A172 (cell line): ENCODE results near the gene NME9. TPM values are rescaled to one million over a fixed set of nuclear protein-coding genes. Genes with fewer than 3 reads are reported as not detected.

ENCODE experiments used
- DNase-seq: peaks from one replicate; pipeline ENCODE4 v3.0.0-alpha.2; 2015; ENCODE audit warnings: low spot score
- total RNA-seq: library from RNA; depleted of rRNA; stranded (reverse); fragments of >200 nt; shearing (Covaris generic); gene quantifications from 2 replicates; pipeline ENCODE4 v1.2.3, GENCODE V29; 2014; rRNA removed

NME9 gene
- total RNA-seq, 1 experiment from 2014 or later: not detected

DNA sequence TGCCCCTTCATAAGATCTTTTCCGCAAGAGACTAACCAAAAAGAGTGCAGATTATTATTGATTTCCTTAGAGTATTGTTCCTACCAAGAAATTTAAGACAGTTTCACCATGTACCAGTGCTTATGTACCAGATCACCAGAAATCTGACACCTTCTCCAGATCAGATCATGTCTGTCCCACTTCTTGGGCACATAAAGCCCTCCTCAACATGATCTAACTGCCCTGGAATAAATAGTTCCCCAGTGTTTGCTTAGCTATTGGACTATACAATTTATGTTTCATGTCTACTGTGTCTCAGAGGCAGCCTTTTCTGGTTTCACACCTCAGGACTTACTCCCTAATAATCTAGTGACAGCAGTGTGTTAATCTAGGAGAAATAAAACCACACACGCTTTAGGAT lies 46.8 kb downstream of the NME9 start:
- DNase-seq: no peak

DNA sequence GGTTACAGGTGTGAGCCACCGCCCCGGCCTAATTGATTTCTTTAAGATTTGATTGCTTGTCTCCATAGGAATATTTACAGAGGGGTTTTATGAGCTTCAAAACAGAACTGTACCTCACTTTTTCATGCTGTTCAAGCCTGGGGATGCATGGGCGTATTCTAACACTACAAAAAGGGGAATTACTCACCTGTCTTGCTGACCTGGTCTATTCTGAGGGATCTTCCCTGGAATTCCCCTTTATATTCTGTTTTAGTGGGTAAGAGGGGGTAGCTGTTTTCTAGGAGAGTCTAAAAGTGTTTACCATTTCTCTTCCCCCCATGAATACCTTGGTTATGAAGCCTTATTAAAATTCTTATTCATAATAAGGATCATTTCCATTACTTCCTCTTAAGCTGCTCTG lies 48.1 kb downstream of the NME9 start:
- no peak for DNase-seq

DNA sequence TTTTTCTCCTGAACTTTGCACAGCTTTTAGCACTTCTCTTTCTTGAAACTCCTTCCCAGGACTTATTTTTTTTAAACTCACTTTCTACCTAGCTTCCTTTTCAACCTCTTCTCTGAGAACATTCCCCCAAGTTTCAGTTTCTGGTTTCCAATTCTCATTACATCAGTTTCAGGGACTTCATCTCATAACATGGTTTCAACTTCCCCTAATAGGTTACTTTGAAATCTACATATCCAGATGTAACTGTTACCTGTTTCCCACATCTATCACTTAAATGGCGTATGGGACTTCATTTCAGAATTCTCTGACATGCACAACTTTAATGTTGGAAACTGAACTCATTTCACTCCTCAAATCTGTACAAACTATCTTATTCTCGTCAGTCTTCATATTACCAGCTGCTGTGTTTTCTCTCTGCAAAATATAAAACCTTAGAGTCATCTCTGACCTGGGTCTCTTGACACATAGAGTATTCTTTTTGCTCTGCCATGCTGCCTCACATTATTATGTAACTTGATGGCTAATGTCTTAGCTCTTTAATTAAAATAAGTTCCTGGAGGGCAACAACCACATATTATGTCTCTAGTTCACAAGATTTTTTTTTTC lies 58.4 kb downstream of the NME9 start:
- DNase-seq: no peak

DNA sequence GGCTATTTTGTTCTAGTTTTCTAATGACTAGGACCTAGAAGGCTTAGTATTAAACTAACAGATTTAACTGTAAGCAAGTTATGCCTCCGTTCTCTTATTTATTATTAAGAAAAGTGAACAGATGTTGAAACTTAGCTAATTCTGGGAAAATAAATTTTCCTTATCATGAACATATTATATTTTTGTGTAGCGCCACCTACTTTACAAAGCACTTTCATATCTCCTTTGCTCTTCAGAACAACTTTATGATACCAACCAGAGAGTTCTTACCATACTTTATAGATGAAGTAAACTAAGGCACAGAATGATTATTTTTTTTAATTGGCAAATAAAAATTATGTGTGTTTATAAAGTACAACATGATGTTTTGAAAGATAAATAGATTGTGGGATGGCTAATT lies 59.4 kb downstream of the NME9 start:
- DNase-seq: no peak

DNA sequence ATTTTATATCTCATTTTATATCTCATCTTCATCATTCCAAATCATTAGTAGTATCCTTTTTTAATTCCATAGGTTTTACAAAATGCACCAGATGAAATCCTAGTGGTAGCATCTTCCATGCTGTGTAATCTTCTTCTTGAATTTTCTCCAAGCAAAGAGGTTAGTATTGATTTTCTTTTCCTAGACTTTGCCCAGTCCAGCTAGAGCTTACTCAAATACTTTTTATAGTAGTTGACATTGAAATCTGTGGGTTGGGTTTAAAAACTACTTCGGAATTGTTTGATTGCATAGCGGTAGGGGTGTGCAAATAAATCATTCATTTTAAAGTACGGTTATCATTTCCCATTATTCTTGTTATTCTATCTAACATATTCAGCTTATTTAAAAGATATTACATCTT lies 62.6 kb downstream of the NME9 start:
- DNase-seq: no peak

DNA sequence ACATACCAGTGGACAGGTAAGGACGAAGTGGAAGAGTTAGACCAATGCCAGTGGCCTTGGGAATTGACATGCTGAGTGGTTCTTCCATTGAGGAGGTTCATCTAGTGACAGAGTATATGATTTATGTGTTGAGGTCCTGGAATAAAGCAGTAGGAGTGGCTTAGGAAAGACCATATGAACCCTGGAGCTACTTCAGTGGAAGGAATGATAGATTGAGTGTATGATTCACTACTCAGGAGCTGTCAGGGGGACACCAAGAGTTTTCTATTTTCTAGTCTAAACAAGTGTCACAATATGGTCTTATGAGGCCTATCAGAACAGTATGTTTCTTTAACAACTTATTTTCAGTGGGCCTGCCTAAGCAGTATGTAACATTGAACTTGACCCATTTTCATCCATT lies 63.9 kb downstream of the NME9 start:
- no peak for DNase-seq

DNA sequence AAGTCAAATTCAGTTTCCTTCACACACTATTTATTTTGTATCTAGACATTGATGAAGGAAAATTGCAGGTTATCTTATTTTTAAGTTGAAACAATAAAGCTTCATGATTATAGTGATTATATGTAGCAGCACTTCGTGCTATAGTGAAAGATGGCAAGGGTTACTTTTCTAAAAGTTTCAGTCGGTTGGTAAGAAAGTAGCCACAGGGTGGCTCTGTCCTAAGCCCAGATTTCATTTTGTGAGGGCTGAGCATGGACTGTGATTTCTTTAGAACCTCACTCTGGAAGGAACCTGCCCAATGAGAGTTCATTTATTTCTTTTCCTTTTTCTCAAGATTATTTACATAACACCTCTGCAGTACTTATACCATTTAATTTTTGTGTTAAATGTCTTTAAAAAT lies 66.5 kb downstream of the NME9 start:
- no peak for DNase-seq

DNA sequence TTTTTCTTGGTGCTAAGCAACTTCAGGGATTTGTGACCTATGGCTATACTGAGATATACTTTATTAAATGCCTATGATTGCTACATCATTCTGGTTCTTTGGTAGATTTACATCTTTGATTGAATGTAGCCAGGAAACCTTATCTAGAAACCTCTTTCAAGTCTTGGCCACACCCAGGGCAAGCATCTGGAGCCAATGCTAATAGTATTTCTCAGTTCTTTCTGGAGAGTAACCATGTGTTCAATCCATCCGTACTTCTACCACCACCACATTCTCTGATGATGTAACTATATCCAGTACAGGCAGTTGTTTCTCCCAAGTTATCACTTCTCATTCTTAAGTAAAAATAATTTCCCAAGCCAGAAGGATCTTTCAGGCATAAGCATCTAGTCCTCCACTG lies 69.0 kb downstream of the NME9 start:
- no peak for DNase-seq

DNA sequence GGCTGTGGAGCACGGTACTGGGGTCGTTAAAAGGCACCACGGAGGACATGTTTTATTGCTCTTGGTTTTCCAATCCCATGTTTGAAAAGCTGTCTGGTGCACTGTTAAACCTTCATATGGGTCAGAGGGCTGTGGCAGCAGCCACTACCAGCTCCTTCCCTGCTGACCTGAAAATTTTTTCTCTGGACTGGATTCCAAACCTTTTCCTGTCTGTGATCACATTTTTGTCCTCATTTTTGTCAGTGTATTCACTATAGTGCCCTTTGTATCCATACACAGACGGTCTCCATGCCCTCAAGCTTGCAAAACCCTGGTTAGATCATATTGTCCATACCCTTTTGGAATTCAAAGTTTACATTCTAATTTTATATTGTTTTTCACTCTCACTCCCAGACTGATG lies 70.5 kb downstream of the NME9 start:
- DNase-seq: no peak

DNA sequence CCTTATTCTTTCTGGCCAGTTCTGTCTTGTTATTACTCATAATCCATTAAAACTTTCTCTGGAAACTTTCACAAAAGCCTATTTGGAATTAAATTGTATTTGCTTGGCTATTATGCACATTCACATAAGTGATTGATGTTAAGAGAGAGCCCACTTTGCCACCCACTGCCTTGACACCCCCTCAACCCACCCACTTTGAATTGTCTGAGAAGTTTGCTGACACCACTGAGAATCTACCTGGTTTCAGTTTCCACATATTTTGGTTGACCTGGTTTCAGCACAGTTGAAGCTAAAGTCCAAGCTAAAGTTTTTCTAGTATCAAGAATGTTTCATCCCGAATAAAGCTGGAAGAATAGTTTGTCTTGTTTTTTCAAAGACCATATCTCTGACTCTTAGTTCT lies 71.7 kb downstream of the NME9 start:
- no peak for DNase-seq

DNA sequence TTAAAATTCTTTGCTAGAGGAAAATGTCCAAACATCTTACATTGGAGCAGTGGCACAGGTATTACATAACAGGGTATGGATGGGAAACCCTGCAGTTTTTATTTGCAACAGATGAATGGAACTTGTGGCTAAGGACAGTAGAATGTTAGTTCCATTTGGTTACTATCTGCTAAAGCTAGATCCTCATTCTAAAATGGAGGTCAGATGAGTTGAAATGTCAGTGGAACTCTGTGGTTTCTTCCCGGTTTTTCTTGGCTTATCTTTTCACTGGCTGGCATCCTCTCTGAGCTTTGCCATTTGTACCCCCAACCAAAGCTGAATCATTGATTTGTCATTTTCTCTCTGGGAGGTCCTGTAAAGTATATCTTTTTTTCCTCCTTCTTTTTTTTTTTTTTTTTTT lies 73.6 kb downstream of the NME9 start:
- DNase-seq: peak; percentile 42

DNA sequence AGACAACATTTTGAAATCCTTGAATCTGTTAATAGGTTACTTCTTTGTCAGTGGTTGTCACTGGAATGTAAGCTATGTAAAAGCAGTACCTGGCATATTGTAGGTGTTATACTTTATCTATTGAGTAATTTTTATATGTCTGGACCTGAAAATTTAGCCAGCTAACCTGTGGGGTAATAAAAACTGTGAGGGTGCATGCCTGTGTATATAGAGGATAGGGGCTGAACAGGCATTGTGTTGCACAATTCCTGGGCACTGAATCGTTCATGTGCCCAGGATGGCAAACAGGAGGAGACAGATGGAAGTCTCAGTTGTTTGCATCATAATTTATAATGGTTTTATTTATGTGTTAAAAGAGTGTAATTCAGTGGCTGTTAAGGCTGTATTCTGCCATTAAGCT lies 75.4 kb downstream of the NME9 start:
- no peak for DNase-seq

DNA sequence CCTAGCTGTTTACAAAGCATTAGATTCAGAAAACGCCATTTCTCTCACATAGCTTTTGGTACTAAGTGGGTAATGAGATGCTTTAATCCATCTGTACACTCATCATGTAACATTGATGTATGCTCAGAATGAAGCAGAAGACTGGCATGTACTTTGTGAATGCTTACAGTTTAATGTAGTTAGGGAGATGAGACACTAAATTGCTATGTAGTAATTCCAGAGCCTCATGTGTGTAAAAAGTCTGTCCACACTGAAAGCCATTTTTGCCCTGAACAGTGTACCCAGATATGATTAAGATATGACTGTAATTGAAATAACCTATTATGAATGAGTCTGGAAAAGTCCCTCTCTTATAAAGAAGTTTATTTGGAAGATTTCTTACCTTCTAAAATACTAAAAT lies 76.0 kb downstream of the NME9 start:
- no peak for DNase-seq

Other genes starting within 250 kb of the NME9 start
- gene DZIP1L, start 214.2 kb downstream of the NME9 start, total RNA-seq: 10.7 and 14.4 TPM in 2 replicates
- gene A4GNT, start 197.5 kb downstream of the NME9 start, total RNA-seq: not detected in 2 replicates
- 32.2 and 42.6 TPM in 2 replicates for gene DBR1, start 154.9 kb downstream of the NME9 start, total RNA-seq
- 45.7 and 65.1 TPM in 2 replicates for gene ARMC8, start 142.6 kb downstream of the NME9 start, total RNA-seq
- gene MRAS, start 18.7 kb upstream of the NME9 start, total RNA-seq: 32.7 and 72.2 TPM in 2 replicates
- gene ESYT3, start 104.8 kb upstream of the NME9 start, total RNA-seq: 0.16 and 0.46 TPM in 2 replicates